RPMI7951 (cell line): ENCODE results near the gene MTX1. TPM values are rescaled to one million over a fixed set of nuclear protein-coding genes. Genes with fewer than 3 reads are reported as not detected.
A peak's percentile ranks its signal among the peaks of the same experiment; 100 is the strongest.

ENCODE experiments used
- DNase-seq: peaks from one replicate; pipeline ENCODE4 v3.0.0-alpha.2; 2012; ENCODE audit warnings: low read depth
- total RNA-seq: library from RNA; depleted of rRNA; stranded (reverse); fragments of >200 nt; shearing (Covaris generic); gene quantifications from 2 replicates; pipeline ENCODE4 v1.2.3, GENCODE V29; 2014; rRNA removed

MTX1 gene
- total RNA-seq, 1 experiment from 2014 or later: 88.3 TPM

DNA sequence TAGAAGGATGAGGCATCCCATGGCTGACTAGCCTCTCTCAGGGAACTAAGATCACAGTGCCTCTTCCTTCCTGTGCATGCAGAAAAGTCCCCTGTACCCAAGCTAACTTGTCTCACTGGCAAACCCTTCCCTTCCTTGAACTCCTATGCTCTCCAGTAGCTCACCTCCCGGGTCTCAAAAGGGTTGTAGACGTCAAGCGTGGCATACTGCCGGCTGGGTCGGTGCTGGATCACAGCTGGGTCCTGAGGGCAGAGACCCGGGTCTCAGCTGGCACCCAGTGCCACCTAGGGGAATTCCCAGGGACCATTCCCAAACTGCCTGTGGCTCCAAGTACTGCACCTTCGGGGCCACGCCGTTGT, 53.0 kb downstream of the MTX1 start:
- DNase-seq: no peak

DNA sequence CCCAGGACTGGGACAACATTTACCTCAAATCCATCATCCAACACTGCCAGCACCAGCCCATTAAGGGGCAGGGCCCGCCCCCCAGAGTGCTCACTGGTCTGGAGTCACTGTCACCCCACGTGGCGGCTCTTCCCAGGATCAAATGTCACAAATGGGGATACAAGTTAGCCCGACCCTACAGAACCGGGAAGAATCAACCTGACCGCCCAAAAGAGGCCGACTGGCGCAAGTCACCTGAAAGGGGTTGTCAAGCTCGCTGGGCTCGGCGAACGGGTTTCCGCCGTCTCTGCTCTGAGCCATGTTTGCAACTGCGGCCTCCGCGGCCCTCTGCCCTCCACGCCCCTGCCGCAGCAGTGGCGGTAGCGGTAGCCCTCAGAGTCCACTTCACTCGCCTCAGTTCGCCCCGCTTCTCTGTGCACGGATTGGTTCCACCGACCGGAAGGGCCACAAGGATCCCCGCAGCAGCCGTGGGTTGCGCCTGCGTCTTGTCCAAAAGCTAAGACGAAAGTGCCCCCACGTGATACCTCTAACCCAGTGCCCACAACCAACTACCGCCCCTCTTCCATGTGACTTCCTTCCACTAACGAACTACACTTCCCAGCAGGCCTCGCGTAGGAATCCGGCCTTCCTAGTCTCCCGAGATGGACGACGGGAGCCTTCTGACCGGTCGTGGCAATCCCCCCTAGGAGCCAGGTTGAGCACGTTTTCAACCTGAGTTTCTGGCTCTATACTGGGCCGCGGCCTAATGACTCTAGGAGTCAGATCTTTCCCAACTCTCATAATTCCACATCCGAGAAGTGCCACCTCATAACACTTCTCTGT, 53.6 kb downstream of the MTX1 start, which contains the start of gene SCAMP3:
TSS of gene SCAMP3 (minus strand) at position 509 of the 822 bp plus-strand sequence. CDS start at position 300, 209 bp downstream.
- peak; percentile 98 for DNase-seq

DNA sequence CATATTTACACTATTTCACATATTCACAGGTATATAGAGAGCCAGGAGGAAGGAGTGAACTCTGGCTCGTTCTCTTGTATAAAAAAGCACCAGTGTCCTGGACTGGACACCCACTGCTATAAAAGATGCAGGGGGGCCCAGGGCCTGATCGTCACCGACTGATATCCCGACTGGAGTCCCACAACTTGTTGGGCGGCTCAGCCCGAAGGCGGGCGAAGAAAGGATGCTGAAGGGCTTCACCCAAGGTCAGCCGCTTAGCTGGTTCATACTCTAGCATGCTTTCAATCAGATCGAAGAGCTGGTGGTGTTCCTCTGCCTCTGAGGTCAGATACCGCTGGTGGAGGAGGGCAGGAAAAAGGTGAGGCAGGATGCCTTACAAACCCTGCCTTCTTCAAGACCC, 54.6 kb downstream of the MTX1 start:
- no peak for DNase-seq

Other genes with a start within 250 kb of the MTX1 start
- 16.1 and 18.4 TPM in 2 replicates for gene PYGO2, start 246.9 kb upstream of the MTX1 start, total RNA-seq
- 111 and 115 TPM in 2 replicates for gene SHC1, start 237.9 kb upstream of the MTX1 start, total RNA-seq
- gene CKS1B, start 234.0 kb upstream of the MTX1 start, total RNA-seq: 344 and 400 TPM in 2 replicates
- gene FLAD1, start 225.4 kb upstream of the MTX1 start, total RNA-seq: 22.5 and 26.0 TPM in 2 replicates
- 1.7 TPM in 1 of 2 replicates, not detected in the other for gene LENEP, start 215.1 kb upstream of the MTX1 start, total RNA-seq
- gene ZBTB7B, start 205.9 kb upstream of the MTX1 start, total RNA-seq: 4.9 and 6.9 TPM in 2 replicates
- gene DCST2, start 174.9 kb upstream of the MTX1 start, total RNA-seq: not detected in 2 replicates
- not detected in 2 replicates for gene DCST1, start 174.9 kb upstream of the MTX1 start, total RNA-seq
- 30.6 and 31.8 TPM in 2 replicates for gene ADAM15, start 157.4 kb upstream of the MTX1 start, total RNA-seq
- gene EFNA4, start 145.0 kb upstream of the MTX1 start, total RNA-seq: 4.7 and 5.8 TPM in 2 replicates
- gene EFNA3, start 129.9 kb upstream of the MTX1 start, total RNA-seq: 0.48 and 0.68 TPM in 2 replicates
- 0.59 and 2.5 TPM in 2 replicates for gene EFNA1, start 80.8 kb upstream of the MTX1 start, total RNA-seq
- gene SLC50A1, start 72.8 kb upstream of the MTX1 start, total RNA-seq: 24.2 and 32.5 TPM in 2 replicates
- gene DPM3, start 68.2 kb upstream of the MTX1 start, total RNA-seq: 65.8 and 168 TPM in 2 replicates
- 169 and 172 TPM in 2 replicates for gene KRTCAP2, start 35.4 kb upstream of the MTX1 start, total RNA-seq
- 2.3 and 2.9 TPM in 2 replicates for gene TRIM46, start 34.8 kb upstream of the MTX1 start, total RNA-seq
- 4.1 and 8.1 TPM in 2 replicates for gene THBS3, start 798 bp upstream of the MTX1 start, total RNA-seq
- 3.2 and 4.2 TPM in 2 replicates for gene ENTREP3, start 46.8 kb downstream of the MTX1 start, total RNA-seq
- 69.0 and 73.9 TPM in 2 replicates for gene SCAMP3, start 53.7 kb downstream of the MTX1 start, total RNA-seq
- gene CLK2, start 64.8 kb downstream of the MTX1 start, total RNA-seq: 13.1 and 20.8 TPM in 2 replicates
- gene HCN3, start 68.8 kb downstream of the MTX1 start, total RNA-seq: 0.36 and 0.59 TPM in 2 replicates
- not detected in 2 replicates for gene PKLR, start 92.7 kb downstream of the MTX1 start, total RNA-seq
- 148 and 166 TPM in 2 replicates for gene FDPS, start 100.2 kb downstream of the MTX1 start, total RNA-seq
- gene RUSC1, start 112.2 kb downstream of the MTX1 start, total RNA-seq: 25.1 and 26.2 TPM in 2 replicates